GM04503 (cell line): Measurements from ENCODE around the gene ICE2.
A peak's percentile ranks its signal among the peaks of the same experiment; 100 is the strongest.

Experiments used
- DNase-seq: peaks from one replicate; pipeline ENCODE4 v3.0.0-alpha.2; 2012; ENCODE audit warnings: low read depth

ICE2 gene

DNA sequence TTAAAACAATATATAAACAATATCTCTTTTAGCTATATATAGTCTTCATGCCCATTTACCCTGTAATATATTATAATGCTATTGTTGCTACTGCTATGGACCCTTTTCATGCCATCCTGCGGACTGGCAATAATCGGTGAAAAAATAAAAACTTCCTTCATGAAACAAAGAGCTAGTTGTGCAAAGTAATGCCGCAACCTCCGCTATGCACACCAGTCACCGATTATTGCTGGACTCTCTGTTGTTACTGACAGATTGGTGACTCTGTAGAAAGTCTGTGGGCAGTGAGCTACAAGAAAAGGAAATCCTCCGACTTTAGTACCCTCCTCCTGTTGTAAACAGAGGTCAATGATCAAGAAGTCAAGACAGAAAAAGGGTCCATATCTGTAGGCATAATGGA lies 17.9 kb upstream of the ICE2 start:
- DNase-seq, result no peak

DNA sequence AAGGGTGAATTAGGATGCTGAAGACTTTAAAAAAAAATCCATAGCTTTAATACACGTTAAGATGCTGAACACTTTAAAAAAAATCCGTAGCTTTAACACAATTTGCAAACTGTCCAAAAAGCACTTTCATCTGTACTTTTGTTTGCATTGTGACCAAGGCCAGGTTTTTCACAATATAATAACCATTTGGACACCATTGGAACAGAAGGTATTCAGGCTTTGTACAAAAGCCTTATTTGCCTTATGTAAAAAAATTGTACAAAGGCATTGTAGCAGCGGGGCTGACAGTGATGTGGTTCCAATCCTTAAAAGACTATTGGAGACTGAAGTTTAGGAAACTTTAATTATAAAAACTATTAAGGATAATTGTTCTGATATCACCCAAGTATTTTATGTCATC lies 15.2 kb upstream of the ICE2 start:
- no peak for DNase-seq

DNA sequence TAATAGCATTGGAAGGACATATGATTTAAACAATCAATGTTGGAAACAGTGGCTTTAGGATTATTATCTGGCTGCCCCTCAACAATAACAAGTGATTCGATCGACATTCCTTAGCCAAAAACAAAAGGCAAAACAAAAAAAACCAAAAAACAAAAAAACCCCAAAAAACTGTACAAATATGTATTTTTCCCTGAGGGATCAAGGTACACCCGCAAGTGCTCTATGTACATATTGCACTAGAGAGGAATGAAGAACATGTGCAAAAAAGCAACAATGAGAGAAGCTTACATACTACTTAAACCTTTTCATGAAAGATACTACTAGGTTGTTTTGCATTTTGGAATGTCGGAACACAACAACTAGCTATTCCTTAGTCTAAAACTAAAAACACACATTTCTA lies 14.2 kb upstream of the ICE2 start:
- no peak for DNase-seq

DNA sequence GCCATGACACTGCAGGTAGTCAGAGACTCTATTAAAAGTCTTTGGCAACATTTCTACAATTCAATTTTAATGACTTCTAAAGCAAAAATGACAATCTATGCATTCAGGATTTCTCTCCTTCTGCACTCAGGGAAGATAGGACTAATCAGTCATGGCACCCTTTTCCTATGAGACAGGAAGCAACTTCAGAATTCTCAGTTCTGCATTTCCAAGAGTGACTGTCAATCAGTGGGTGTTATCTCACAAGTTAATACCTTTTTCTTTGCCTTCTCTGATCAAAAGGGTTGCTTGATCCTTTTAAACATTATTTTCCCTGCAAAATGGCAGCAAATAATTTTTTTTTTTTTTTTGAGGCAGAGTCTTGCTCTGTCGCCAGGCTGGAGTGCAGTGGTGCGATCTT lies 7.8 kb upstream of the ICE2 start:
- DNase-seq, result no peak

DNA sequence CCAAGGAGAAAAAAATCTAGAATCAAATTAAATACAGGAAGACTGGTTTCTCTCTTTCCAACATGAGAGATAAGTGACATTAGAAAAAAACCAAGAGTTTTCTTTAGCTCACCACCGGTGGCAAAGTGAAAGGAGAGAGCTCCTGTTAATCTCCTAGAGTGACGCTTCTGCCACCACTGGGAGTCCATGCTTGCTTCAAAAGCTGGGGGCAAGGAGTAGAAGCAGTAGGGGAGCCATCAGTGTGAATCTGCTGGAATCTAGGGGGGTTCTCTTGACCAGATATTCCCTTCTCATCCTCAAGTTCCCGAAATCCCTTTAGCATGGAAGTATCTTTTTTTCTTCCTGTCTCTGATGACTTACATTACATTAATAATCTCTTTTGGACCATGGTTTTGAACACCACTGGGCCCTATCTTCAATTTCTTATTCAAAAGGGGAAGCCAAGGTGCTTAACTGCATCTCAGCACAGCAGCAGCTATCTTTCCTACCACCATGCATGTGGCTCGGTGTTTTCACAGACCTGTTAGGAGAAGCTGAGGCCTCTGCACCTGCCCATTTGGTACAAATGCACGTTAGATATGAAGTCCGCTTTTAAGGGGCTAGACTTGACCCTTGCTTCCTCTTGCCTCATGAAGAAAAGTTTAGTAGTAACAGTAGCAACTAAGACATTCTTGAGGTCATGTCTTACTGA lies 6.6 kb upstream of the ICE2 start:
- DNase-seq, result no peak

DNA sequence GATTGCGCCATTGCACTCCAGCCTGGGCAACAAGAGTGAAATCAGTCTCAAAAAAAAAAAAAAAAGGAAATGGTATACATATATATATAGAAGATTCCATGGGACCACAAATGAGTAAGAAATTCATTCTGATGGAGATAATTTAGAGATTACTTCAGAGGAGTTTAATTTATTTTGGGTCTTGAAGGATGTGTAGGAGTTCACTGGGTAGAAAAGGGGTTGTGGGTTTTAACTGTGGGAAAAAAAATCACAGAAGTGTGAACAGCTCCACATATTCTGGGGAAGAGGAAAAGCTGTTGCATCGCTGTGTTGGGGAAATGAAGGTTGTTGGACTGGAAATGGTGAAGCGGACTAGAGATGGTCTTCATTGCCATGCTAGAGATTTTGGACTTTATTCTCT lies 4.1 kb upstream of the ICE2 start:
- no peak for DNase-seq

DNA sequence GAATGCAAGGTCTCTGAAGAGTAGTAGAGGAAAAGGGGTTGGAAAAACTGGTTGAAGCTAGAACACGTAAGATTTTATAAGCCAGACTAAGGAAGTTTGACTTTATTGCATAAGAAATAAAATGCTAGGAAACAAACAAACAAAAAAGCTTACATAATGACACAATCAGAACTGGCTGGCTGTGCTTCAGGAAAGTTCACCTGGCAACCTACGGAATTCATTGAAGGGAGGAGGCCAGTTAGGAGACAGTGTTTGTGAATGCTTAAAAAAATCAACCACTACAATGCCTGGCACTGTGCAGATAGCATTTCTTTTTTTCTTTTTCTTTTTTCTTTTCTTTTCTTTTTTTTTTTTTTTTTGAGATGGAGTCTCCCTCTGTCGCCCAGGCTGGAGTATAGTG lies 1.9 kb upstream of the ICE2 start:
- no peak for DNase-seq

DNA sequence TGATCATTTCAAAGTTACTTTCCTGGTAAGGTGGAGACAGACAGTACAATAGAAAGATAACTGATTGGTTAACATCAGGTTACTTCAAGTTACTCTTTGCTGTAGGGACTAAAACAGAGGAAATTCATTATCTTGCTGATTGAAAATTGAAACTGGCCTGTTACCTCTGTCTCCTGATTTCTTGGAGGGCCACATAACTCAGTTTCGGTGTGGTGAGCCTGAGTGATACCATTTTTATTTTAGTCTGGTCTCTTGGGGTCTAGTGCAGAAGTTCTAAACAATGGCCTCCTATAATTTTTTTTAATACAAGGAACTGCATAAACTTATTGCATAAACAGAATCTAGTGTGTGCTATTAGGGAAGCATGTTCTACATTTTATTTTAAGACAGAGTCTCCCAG lies 1.2 kb upstream of the ICE2 start:
- no peak for DNase-seq

DNA sequence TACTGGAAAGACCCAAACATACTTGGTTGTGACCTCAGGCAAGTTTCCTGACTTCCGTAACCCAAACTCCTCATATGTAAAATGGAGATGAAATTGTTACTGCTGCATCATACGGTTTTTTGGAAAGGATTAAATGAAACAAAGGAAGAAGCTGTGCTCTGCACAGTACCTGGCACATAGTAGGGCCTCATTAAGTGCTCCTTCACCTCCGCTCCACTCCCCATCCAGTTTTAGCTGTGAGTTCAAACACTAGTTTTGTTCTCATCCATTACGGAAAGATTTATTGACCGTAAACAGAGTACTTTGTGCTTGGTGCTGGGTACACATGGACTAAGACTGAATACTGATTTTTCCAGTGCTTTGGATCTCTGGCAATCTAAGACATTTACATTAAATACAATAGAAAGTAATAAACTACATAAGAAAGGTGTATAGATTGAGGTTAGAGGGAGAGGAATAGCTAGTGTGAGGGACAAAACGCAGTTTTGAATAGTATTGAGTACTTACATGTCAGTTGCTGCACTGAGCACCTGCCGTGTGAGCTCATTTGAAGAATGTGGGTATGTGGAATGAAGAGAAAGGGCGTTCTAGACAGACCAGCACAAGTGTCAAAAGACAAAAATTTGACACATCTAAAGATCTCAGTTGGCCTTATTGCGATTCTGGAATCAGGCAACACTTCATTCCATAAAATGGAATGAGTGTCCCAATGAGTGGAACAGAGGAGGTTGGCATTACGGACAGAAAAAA lies 594 bp upstream of the ICE2 start:
- no peak for DNase-seq

DNA sequence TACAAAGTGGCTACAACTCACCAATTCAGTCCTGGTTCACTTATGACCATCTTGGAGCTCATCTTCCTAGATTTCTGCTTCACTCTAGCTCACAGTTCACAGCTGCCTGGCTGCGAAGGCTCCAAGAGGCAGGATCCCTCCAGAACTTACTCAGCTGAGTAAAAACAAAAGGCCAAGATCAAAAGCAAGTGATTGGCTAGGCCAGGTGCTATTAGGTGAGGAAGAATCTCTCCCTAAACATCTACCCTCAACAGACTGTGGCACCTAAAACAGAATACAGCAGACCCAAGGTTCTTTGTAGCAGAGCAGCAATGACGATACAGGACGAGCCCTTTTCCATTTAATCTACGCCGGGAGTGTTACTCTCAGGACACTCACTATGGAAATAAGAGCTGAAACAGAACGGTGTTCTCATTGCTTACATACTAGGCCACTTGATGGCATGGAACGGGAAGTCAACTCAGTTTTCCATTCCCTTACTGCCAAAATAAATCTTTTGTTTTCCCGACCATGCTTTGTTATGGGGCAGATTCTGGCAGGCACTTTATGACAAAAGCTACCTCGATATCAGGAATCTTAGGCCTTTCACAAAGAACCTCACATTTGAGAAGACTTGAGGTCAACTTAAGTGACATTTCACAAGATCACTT lies 901 bp downstream of the ICE2 start:
- DNase-seq, result no peak

DNA sequence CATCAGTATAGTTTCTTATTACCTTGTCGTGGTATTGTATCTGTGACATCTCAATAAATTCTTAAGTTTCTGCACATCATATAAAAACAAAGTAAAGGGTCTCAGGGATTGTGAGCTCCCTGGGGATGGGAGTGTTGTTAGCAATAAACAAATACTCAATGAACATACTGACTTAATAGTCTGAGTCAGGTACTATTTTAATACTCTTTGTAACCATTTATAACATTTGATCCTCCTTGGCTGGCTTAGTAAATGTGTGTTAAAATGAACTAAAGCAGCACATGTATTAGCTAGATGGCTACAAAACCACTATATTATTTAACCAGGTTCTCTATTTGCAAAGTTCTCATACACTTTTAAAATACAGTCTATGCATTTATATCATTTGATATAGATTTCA lies 1.8 kb downstream of the ICE2 start:
- no peak for DNase-seq

DNA sequence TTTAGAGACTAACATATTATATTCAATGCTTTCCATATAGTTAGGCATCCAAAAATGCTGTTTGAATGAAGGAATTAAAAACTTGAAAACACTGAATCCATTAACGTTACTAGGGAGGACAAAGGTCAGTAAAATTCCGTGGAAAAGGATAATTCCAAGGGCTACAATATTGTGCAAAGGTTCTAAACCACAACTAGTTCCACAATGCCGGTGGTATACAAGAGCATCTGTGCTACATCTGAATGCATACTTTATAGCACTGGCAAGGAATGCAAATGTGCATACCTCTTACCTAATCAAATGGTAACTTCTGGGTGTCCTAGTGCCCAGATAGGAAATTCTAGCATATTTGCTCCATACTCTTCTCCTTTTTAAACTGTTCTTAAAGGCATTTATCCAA lies 2.2 kb downstream of the ICE2 start:
- peak; percentile 34 for DNase-seq

DNA sequence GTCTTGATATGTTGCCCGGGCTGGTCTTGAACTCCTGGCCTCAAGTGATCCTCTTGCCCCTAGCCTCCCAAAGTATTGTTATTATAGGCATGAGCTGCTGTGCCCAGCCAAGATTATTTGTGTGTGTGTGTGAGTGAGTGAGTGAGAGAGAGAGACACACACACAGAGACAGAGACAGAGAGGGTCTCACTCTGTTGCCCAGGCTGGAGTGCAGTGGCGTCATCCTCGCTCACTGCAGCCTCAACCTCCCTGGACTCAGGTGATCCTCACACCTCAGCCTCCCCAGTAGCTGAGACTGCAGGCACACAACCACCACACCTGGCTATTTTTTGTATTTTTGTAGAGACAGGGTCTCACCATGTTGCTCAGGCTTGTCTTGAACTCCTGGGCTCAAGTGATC lies 5.8 kb downstream of the ICE2 start:
- no peak for DNase-seq

DNA sequence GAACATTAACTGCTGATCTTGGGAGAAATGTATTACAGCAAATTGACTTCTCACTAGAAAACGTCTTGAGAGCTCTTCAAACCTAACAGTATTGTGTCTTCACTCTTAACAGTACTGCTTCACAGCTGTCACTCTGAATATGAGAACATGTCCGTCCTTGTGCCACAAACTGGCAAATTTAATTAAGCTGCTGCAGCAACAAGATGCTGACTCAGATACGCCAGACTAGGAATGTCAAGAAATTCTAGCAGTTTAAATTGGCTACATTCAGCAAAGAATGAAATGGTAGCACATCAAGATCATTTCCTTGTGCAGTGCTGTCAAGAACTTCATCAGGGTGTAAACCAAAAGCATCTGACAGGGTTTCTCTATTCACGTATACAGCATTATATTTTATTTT lies 7.6 kb downstream of the ICE2 start:
- DNase-seq, result no peak

DNA sequence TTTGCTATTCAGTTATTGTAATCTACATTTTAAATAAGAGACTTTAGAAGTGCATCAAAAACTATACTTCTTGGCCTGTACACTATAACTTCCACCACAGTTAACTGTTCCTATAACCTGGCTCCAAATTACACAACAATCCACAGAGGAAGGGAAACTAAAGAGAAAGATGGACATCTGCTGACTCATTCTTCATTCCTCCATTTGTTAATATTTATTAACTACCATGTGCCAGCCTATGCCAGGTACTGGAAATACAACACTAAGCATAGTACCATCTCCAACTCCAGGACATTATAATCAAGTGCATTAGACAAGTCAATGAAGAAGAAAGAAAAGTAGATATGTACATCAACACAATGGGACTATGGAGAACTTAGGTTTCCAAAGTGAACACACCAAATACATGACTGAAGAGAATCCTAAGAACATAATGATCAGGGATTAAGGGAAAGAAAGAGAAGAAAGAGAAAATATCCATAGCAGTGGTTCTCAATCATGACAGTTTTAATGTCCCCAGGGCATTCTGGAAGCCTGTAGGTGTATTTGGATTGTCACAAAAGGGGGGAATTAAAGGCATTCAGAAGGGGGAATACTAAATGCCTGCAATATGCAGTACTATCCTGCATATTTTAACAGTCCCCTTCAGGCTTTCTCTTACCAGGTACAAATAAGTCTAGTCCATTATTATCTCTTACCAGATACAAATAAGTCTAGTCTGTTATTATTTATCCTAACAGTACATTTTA lies 8.9 kb downstream of the ICE2 start:
- DNase-seq, result no peak

DNA sequence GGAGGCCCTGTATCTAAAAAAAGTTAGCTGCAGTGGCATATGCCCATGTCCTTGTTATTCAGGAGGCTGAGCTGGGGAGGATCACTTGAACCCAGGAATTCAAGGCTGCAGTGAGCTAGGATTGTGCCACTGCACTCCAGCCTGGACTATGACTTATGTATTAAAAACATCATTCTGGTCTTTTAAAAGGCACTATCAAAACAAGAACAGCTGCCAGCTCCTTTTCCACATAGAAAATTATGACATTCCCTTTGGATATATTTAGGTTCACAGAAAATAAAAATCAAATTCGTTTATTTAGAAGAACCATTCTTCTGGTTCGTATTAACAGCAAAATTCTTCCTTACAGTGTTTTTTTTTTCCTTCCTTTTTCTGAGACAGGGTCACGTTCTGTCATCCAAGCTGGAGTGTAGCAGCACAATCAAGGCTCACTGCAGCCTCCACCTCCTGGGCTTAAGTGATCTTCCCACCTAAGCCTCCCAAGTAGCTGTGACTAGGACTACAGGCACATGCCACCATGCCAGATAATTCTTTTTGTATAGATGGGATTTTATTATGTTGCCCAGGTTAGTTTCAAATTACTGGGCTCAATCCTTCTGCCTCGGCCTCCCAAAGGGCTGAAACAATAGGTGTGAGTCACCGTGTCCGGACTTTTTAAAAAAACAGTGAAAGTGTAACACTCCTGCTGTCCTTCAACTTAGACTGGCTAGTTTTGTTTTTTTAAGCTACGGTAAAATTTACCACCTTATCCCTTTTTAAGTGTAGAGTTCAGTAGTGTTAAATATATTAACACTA lies 13.9 kb downstream of the ICE2 start:
- no peak for DNase-seq

DNA sequence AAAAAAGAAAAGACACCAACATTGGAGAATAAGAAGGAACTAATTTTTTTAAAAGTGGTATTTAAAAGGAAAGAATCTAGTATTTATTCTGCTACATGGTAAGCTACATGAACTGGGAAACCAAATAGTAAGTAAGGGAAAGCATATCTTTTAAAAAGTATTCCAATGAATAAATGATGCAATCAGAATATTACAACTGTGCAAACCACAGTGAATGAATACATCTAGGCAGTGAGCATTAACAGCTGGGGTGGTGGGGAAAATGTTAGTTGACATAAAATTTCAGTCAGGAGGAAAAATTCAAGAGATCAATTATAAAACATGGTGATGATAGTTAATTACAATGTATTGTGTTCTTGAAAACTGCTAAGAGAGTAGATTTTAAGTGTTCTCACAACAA lies 16.9 kb downstream of the ICE2 start:
- DNase-seq, result no peak

DNA sequence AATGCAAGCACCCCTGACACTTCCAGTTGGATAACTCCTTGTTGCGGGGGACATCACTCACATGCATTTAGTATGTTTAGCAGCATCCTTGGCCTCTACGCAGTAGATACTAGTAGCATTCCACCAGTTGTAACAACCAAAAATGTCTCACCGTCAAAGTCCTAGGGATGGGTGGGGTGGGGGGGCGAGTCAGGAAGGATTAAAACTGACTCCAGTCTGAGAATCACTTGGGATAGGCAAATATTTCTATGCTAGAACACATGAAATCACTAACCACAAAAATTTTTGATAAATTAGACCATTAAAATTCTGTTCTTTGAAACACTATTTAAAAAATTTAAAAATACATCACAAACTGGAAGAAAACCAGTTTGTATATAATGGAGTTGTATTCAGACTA lies 18.0 kb downstream of the ICE2 start:
- no peak for DNase-seq

DNA sequence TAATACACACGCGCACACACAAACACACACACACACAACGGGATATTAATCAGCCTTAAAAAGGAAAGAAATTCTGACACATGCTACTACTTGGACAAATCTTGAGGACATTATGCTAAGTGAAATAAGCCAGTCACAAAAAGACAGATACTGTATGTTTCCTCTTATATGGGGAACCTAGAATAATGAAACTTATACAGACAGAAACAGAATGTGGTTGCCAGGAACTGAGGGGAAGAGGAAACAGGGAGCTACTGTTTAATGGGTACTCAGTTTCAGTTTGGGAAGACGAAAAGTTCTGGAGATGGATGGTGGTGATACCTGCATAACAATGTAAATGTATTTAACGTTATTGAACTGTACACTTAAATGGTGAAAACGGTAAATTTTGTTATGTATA lies 20.2 kb downstream of the ICE2 start:
- DNase-seq, result no peak

DNA sequence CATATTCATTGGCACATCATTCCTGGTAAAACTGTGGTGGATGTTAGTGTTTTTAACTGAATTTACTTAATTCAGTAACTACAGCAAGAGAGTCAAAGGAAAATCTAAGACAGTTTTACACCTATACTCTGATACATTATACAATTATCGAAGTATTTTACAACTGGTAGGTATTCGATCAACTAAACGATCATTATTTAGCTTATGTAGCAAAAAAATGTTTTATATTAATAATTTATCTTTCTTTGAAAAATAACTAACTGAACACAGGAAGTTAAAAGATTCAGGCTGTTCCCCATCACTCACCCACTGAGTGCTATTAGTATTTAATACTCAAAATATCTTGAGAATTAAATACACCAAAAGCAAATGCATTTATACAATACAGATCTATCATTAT lies 21.0 kb downstream of the ICE2 start:
- DNase-seq, result no peak

DNA sequence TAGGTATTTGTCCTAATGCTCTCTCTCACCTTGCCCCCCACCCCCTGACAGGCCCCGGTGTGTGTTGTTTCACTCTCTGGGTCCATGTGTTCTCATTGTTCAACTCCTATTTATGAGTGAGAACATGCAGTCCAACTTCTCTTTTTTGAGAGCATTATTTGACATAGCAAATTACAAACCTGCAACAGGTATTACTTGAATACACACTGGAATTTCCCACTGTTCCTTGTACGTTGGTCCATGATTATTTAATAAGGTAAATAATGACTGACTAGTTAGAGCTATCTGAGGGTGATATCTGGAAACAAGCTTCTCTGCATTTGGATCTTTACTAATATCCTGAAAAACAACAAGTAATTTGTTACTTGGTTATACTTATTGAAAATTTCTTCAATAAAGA lies 24.1 kb downstream of the ICE2 start:
- DNase-seq, result no peak
